HepG2 (cell line): Measurements from ENCODE around the gene THY1.

Source experiments
- HMG20B ChIP-seq: conservative IDR thresholded peaks from 2 replicates; pipeline ENCODE4 v1.6.1; 2016; ENCODE audit warnings: missing genetic modification reagents, missing compliant biosample characterization
- NCOR1 ChIP-seq: fragments of 200-600 bp; sonication (generic); IDR thresholded peaks from 2 replicates; pipeline ENCODE4 v1.7.0; 2017; ENCODE audit warnings: antibody characterized with exemption, low read length, borderline replicate concordance
- PRMT3 ChIP-seq: sonication (generic); formaldehyde crosslinking; IDR thresholded peaks from 2 replicates; pipeline ENCODE4 v1.8.1; 2022; ENCODE audit warnings: low read depth, mild to moderate bottlenecking, moderate library complexity, missing genetic modification reagents, borderline replicate concordance
- ZBTB1 ChIP-seq: sonication (generic); formaldehyde crosslinking; IDR thresholded peaks from 2 replicates; pipeline ENCODE4 v1.4.0; 2020; ENCODE audit warnings: missing genetic modification reagents, borderline replicate concordance
- ZNF782 ChIP-seq: sonication (generic); formaldehyde crosslinking; IDR thresholded peaks from 2 replicates; pipeline ENCODE4 v1.4.0; 2020; ENCODE audit warnings: missing genetic modification reagents, mild to moderate bottlenecking, borderline replicate concordance
- TF ChIP-seq, protein P1 (sequence below): sonication (generic); formaldehyde crosslinking; IDR thresholded peaks from 2 replicates; pipeline ENCODE4 v1.8.1; 2023; ENCODE audit warnings: missing genetic modification reagents, inconsistent platforms, borderline replicate concordance
- TF ChIP-seq, protein P2 (sequence below): sonication (generic); formaldehyde crosslinking; IDR thresholded peaks from 2 replicates; pipeline ENCODE4 v1.5.1; 2020; ENCODE audit warnings: mild to moderate bottlenecking, missing genetic modification reagents, moderate library complexity

DNA sequence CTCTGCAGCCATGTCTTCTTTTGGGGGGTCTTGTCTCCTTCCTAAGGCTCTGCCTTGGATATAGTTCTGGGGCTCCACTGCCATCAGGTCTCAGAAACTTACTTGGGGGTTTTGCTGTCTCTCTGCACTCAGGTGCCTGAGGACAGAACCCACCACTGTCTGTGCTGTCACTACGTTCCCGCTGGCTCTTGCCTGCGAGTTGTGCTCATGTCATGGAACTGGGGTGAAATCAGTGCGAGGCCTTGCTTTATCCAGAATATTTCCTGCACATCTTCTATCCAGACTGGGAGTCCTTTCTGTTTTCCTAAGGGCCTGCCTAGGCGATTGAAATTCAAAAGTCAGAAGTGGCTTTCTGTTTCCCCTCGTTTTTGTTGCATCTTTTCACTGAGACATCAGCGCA is 34.9 kb downstream of the THY1 start:
- no peak for TF ChIP-seq ZNF782
- no peak for TF ChIP-seq HMG20B (CRISPR knock-in tag)
- TF ChIP-seq, protein P1, sequence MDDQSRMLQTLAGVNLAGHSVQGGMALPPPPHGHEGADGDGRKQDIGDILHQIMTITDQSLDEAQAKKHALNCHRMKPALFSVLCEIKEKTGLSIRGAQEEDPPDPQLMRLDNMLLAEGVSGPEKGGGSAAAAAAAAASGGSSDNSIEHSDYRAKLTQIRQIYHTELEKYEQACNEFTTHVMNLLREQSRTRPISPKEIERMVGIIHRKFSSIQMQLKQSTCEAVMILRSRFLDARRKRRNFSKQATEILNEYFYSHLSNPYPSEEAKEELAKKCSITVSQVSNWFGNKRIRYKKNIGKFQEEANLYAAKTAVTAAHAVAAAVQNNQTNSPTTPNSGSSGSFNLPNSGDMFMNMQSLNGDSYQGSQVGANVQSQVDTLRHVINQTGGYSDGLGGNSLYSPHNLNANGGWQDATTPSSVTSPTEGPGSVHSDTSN (CRISPR knock-in tag) = no peak
- no peak for TF ChIP-seq ZBTB1
- no peak for TF ChIP-seq PRMT3 (CRISPR knock-in tag)
- TF ChIP-seq, protein P2, sequence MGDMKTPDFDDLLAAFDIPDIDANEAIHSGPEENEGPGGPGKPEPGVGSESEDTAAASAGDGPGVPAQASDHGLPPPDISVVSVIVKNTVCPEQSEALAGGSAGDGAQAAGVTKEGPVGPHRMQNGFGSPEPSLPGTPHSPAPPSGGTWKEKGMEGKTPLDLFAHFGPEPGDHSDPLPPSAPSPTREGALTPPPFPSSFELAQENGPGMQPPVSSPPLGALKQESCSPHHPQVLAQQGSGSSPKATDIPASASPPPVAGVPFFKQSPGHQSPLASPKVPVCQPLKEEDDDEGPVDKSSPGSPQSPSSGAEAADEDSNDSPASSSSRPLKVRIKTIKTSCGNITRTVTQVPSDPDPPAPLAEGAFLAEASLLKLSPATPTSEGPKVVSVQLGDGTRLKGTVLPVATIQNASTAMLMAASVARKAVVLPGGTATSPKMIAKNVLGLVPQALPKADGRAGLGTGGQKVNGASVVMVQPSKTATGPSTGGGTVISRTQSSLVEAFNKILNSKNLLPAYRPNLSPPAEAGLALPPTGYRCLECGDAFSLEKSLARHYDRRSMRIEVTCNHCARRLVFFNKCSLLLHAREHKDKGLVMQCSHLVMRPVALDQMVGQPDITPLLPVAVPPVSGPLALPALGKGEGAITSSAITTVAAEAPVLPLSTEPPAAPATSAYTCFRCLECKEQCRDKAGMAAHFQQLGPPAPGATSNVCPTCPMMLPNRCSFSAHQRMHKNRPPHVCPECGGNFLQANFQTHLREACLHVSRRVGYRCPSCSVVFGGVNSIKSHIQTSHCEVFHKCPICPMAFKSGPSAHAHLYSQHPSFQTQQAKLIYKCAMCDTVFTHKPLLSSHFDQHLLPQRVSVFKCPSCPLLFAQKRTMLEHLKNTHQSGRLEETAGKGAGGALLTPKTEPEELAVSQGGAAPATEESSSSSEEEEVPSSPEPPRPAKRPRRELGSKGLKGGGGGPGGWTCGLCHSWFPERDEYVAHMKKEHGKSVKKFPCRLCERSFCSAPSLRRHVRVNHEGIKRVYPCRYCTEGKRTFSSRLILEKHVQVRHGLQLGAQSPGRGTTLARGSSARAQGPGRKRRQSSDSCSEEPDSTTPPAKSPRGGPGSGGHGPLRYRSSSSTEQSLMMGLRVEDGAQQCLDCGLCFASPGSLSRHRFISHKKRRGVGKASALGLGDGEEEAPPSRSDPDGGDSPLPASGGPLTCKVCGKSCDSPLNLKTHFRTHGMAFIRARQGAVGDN (CRISPR knock-in tag) = no peak
- TF ChIP-seq NCOR1 = no peak
